Sigmoid colon (tissue), 4 donors: Measurements from ENCODE around the gene OGFR.

Experiments
- CTCF ChIP-seq, 4 experiments: fragments of 450-650 bp in 3 of 4; fragments of 200-600 bp in 1 of 4; IDR thresholded peaks; one replicate each; pipeline ENCODE4 v1.5.1; 2016 to 2019; ENCODE audit warnings: antibody characterized with exemption in 4 of 4, mild to moderate bottlenecking in 3 of 4, moderate library complexity in 2 of 4
- EP300 ChIP-seq, 4 donors: sonication (generic); formaldehyde crosslinking; IDR thresholded peaks; one replicate each; pipeline ENCODE4 v1.6.1; 2017; ENCODE audit warnings: antibody characterized with exemption in 4 of 4
- POLR2A ChIP-seq, 2 donors: fragments of 450-650 bp; IDR thresholded peaks; one replicate each; pipeline ENCODE4 v1.6.1; 2016; ENCODE audit warnings: antibody characterized with exemption in 2 of 2, mild to moderate bottlenecking in 2 of 2, moderate library complexity in 2 of 2
- POLR2AphosphoS5 ChIP-seq, 4 donors: sonication (generic); formaldehyde crosslinking; IDR thresholded peaks; one replicate each; pipeline ENCODE4 v1.6.1; 2017; ENCODE audit warnings: antibody characterized with exemption in 4 of 4

DNA sequence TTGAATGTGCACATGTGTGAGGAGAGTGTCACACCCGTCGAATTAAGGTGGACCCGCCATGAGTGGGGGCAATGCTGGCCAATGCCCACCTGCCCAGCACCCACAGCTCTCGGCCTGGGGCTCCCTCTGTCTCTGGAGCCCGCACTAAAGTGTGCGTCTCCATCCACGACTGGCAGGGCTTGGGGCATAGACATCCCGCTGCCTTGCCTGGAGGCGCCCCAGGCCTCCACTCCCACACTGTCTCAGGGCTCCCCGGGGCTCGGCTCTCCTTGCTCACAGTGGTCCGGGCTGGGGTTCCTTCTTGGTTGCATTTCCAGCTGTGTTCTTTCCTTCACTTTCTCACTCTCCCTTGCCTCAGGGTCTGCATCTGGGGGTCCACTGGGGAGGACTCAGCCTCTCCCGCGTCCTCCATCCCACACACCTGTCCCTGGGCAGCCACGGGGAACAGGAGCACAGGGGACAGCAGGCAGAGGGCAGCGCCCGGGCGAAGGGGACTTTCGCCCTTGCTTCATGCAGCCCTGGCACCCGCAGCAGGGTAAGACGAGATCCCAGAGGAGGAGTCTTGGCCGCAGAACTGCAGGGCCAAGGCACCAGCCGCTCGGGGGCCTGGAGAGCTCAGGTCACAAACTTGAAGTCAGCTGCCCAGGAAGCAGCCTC is 28.5 kb upstream of the OGFR start:
- TF ChIP-seq CTCF (IDR thresholded peaks at IDR 0.05) (no peak), POLR2A (IDR thresholded peaks at IDR 0.05) (no peak), POLR2AphosphoS5 (IDR thresholded peaks at IDR 0.05) (no peak), EP300 (IDR thresholded peaks at IDR 0.05) (no peak)
